NCI-H2107 treated with DMSO at 0.1 percent for 48 hours (cell line): ENCODE measurements around the gene CRYAA.
"Not testable (repeated sequence)": the region's sequence is repeated elsewhere in the genome, so short reads cannot be mapped to it uniquely, and the experiment has no call there.

Experiments
- DNase-seq: peaks from one replicate; lab custom pipeline; 2025; ENCODE audit not compliant: unreplicated experiment; lab: John Stamatoyannopoulos, UW

The CRYAA gene, protein sequence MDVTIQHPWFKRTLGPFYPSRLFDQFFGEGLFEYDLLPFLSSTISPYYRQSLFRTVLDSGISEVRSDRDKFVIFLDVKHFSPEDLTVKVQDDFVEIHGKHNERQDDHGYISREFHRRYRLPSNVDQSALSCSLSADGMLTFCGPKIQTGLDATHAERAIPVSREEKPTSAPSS

DNA sequence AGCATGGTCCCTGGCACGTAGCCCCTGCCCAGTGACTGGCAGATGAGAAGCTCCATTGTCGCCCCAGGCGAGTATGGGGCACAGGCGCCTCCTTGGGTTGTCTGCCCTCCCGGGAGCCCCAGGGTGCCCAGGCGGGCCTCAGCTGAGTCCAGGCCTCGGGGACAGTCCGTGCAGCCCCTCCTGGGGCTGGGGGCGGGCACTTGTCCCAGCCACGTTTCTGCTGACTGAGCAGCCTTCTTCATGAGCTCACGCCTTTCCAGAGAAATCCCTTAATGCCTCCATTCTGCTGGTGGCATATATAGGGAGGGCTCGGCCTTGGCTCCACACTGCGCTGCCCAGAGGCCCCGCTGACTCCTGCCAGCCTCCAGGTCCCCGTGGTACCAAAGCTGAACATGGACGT is at the start of gene CRYAA:
Gene CRYAA (plus strand): TSS at position 301 of the 400 bp plus-strand sequence. CDS start 92 bp downstream, at position 393.
- not testable (repeated sequence) for DNase-seq

DNA sequence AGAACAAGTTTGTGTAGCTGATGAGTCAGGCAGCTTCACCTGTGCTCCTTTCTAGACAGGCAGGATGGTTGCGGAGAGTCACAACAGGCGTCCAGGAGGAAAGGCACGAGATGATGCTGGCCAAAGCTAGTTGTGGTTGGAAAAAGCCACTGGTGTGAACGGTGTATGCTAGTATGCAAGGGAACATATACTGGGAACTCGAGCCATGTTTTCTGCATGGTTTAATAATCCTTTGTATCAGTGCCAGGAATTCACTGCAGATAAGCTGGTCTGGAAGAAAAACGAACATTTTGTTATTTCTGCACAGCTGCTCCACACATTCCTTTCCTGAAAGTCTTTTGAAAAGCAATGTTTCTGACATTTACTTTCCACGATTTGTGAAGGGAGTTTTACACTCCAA is 38.7 kb upstream of the CRYAA start:
- not testable (repeated sequence) for DNase-seq

DNA sequence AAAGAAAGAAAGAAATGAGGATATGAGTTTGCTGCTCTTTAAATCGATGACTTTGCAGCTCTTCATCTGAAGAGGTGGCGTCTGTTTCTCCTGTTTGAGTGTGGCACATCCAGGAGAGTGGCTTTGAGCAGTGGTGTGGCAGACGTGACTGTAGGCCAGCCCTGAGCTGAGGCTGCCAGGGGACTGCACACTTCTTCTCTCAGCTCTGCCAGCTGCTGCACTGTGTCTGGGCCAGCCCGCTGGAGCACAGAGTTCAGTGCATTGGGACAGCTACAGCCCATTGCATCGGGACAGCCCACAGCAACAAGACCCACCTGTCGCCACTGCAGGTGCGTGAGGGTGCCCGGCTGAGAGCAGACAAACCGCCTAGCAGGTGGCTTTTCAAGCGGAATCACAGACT is 34.3 kb upstream of the CRYAA start:
- not testable (repeated sequence) for DNase-seq

DNA sequence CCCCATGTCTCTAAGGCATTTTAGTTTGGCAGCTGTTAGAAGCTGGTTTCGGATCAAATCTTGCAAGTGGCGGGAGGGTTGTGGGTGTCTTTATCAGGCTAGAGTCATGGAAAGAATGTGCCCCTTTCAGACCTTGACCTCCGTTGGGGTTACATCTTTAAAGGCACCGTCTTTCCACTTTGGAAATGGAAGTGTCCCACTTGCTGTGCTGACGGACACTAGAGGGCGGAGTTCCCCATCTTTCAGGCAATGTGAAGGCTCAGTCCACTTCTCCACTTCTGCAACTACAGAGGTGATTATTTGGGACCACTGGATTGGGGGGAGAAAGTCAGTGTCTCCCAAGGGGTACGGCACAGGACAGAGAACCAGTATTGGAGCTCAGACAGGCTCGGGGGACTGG is 29.9 kb upstream of the CRYAA start:
- DNase-seq = not testable (repeated sequence)

DNA sequence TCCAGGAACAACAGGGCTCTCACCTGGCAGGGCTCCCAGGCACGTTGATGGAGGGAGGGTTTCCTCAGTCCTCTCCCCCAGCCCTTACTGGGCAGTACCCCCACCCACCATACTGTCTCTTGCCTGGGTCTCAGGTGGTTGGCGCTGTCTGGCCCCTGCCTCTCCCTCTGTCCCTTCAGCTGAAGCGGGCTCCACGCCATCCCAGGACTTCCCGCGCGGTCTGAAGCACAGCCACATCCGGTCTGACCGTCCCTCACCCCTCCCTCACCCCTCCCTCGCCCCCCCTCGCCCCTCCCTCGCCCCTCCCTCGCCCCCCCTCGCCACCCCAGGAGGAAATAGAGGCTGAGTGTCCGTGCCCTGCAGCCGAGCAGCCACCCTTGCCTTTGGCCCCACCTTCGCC is 27.4 kb upstream of the CRYAA start:
- not testable (repeated sequence) for DNase-seq

DNA sequence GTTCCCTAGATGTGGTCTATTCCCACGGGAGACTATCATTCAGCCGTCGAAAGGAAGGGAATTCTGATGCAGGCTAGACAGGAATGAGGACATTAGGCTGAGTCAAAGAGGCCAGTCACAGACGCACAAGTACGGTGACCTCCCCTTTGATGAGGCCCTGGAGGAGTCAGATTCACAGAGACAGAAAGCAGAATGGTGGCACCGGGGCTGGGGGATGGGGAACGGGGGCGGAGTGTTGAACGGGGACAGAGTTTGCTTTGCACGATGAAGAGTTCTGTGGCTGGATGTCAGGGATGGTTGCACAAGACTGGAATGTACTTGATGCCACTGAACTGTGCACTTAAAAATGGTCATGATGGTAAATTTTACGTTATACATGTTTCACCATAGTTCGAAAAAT is 22.2 kb upstream of the CRYAA start:
- DNase-seq = not testable (repeated sequence)

DNA sequence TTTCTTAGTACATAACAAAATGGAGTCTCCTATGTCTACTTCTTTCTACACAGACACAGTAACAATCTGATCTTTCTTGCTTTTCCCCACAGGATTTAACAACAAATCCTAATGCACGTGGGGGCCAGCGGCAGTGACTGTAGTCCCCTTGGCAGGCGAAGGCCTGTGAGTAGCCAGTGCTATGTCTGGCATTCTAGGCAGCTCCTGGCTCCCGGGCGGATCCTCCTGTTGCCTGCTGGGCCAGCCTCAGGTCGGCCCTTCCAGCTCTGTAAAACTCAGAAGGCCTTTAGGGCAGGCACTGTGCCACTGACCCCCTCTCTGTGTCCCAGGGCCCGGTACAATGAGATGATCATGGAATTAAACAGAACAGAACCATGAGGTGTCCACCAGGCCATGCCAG is 20.8 kb upstream of the CRYAA start:
- DNase-seq = not testable (repeated sequence)

DNA sequence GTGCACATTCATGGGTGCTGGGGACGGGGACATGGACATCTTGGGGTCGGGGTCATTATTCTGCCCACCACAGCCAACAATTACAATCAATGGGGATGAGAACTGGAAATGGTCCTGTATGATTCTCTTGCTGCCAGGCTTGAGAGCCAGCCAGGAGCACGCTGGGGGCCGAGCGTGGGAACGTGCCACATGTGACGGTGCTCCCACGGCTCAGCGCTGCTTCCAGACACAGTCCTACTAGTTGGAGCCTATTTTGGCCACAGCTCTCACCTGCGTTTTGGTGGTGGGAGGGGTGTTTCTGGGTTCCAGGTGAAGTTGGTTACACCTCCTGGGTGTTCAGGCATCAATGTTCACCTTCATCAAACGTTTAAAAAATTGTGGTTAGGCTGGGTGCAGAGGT is 19.5 kb upstream of the CRYAA start:
- DNase-seq = not testable (repeated sequence)

DNA sequence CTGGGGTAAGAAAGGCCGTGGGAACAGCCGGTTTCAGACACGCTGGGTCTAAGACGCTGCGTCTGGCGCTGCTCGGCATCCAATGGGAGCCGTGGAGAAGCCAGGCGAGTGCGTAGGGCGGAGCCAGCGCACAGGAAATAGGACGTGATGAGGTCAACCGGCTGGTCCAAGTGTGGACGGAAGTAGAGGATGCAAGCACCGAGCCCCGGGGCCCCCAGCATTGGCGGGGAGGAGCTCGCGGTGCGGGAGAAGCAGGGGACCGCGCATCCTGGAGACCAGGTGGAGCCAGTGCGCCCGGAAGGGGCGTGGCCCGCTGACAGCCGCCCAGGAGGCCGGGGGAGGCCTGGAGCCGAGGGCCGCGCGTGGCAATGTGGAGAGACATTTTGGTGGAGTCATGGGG is 15.2 kb upstream of the CRYAA start:
- DNase-seq = not testable (repeated sequence)

DNA sequence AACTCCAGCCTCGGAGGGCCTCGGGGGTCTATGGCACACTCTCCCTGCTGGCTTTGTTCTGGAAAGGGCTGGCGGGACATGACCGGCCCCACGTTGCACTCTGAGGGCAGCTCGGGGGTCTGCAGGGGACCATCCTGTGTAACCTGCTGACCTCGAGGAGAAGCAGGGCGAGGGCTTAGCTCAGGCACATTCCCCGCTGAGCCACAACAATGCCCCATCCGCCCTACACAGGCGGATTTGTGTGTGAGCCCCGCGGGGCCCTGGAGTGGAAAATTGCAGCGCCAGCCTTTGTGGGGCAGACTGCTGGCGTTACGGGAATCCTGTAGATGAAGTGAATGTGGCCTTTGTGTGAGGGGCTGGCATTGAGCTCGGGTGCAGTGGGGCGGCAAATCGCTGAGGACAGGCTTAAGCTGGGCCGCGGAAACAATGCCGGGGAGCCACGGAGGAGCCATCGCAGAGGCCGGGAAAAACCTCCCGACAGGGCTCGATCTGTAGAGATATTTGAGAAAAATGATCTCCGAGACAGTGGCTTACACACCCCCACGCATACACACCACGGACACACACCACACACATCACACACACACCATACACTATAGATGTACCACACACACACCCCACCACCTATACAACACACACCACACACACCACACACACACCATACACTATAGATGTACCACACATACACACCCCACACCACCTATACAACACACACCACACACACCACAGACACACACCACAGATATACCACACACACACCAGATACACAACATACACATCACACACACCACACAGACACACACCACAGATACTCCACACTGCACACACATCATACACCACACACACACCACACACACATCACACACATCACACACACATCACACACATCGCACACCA is 9.3 kb upstream of the CRYAA start:
- DNase-seq = not testable (repeated sequence)

DNA sequence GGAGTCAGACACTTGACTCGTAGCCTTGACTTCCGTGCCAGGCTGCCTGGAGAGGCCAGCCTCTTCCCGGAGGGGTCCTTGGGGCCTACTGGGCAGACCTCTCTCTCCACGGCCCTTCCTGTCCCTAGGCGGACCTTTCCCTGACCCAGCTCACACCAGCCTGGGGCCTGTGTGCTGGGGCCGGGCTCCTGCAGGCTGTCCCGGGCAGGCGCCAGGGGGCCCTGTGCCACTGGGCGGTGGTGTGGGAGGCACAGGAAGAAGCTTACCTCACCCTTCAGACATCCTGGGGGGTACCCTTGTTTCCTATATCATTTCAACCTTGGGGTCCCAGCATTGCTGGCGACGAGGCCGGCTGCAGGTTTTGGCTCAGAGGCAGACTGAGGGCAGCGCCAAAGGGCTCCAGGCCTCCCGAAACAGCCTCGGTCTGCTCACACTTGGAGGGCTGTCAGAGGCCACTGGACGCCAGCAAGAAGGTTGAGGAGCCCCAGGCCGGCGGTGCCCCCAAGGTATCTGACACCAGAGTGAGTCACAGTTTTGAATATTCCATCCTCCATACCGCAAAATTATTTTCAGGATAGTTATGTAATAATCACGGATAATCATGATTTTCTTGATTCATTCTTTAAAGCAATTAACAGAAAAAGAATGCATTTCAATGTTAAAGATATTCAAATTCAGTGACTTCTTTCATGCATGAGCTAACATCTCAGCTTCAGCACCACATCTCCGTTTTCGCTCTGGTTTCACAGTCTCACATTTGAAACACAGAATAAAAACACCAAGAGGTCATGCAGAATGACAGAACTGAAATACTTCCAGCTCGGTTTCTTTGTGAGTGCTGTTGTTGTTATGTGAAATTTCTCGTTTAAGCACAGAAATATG is 6.7 kb upstream of the CRYAA start:
- DNase-seq = not testable (repeated sequence)

DNA sequence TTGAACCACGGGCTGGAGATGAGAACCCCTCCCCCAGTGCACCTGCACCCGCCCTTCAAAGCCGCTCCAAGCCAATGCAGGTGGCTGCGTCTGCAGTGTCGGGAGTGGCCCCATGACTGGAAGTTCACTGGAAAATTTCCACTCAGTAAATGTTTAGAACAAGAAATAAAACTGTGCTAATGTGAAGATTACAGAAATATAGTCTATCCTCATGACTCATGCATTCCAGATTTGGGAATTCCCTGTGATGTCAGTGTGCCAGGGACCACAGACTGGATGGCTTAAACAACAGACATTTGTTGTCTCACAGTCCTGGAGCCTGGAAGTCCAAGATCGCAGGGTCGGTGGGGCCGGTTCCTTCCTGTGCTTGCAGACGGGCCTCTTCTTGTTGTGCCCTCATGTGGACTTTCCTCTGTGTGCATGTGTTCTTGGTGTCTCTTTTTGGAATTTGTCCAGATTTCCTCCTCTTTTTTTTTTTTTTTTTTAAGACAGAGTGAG is 6.1 kb upstream of the CRYAA start:
- DNase-seq = not testable (repeated sequence)

DNA sequence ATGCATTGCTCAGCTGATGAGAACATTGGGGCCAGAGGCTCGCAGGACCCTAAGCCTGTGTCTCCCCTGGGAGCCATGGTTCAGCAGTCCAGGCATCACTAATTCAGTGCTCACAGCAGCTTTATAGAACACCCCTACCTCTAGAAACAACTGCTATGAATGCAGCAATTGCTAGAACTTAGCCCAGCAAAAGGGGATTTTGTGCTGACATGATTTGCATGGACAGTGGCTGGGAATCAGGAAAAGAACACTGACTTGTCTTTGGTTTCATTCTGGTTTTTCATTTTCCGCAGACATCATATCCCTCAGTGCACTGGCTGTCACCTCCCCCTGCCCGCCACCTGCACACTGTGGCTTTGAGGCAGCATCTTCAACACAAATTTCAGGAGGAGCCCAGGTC is 4.0 kb upstream of the CRYAA start:
- not testable (repeated sequence) for DNase-seq

DNA sequence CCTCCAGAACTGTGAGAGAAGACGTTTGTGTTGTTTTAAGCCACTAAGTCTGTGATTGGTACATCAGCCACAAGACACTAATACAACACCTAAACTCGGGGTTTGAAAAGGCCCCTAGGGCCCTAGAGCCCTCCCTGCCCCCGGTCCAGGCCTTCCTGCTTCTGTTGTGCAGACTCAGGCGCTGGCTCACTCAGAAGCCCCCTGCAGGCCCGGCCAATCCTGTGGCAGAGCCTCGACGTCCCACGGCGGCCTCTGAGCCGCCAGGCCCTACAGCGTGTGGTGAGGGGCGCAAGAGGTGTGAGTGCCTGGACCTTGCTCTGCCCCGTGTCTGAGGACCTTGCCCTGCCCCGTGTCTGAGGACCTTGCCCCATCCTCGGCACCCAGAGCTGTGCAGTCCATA is 3.1 kb upstream of the CRYAA start:
- DNase-seq = not testable (repeated sequence)

DNA sequence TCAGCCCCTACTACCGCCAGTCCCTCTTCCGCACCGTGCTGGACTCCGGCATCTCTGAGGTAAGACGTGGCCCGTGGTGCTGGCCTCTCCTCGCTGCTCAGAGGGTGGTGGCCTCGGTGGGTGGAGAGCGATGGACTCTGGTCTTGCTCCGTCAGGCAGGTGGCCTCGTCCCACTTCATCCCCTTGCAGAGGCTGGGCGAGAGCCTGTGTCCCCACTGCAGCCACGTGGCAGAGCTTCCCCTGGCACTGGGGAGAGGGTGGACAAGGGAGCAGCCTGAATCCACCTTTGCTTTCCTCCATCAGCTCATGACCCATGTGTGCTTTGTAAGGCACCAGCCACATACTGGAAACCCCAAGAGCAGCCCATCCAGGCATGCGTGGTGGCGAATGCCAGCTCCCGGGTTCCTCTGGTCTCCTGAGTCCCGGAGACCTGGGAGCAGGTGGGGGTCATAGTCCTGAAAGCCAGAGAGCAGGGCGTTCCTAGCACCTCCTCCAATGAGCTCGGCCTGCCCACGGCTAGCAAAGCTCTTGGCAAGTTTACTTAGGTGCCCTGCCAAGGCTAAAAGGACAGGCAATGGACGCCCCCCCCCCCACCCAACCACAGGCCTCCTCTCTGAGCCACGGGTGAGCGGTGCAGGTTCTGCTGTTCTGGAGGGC is 550 bp downstream of the CRYAA start:
- not testable (repeated sequence) for DNase-seq

DNA sequence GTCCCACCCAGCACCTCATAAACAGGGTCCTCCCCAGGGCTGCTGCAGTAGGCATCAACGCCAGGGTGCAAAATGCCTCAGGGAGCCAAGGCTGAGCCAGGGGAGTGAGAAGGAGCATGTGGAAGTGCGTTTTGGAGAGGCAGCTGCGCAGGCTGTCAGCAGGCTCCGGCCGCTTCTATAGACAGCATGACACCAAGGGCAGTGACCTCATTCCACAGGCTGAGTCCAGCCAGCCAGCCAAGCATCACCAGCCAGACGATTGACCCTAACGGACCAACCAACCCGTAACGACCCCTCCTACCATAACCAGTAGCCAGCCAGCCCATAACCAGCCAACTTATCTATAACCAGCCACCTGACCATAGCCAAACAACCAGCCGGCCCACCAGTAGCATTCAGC is 1.1 kb downstream of the CRYAA start:
- not testable (repeated sequence) for DNase-seq

DNA sequence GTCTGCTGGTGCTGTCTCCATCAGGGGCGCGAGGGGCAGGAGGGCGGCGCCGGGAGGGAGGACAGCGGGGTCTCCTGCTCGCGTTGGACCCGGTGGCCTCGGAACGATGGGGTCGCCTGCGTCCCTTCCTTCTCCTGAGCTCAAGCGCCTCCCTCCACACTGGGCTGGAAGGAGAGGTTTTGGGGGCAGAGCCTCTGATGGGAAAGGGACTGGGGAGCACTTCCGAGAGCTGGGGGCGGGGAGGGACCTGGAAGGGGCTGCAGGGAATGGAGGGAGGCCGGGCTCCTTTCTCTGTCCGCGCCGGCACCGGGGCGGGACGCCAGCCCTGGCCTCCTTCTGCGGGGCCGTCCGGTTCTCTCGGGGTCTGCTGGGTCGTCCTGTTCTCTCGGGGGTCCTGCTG is 4.0 kb downstream of the CRYAA start:
- DNase-seq = not testable (repeated sequence)

DNA sequence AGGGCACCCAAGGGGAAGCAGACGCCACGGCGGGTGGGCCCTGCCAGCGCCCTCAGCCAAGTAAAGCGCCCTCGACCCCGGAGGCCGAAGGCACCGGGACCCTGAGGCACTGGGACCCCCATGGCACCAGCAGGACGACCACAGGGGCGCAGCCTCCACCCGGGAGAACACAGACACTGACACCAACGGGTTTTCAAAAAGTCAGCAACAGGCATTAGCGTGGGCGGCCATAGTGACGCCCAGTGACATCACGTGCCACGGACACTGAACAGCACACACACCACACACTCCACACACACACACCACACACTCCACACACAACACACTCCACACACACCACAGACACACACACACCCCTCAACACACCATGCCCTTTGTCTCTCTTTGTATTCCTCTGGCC is 4.6 kb downstream of the CRYAA start:
- DNase-seq = not testable (repeated sequence)

DNA sequence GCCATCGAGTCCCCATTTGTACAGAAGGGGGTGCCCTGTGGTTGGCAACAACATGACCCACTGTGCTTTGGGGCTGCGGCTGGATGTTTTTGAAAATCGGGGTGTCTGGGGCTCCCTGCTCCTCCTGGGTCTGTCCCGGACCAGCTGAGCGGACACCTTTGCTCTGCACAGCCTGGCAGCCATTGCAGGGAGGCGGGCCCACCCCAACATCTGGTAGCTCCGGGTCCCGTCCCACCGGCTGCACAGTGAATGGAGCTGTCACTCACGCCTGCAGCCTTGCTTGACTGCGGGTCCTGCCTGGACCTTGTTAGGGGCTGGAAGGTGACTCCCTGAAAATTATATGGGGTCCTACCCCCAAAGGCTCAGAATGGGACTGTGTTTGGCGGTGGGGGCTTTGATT is 5.1 kb downstream of the CRYAA start:
- not testable (repeated sequence) for DNase-seq

DNA sequence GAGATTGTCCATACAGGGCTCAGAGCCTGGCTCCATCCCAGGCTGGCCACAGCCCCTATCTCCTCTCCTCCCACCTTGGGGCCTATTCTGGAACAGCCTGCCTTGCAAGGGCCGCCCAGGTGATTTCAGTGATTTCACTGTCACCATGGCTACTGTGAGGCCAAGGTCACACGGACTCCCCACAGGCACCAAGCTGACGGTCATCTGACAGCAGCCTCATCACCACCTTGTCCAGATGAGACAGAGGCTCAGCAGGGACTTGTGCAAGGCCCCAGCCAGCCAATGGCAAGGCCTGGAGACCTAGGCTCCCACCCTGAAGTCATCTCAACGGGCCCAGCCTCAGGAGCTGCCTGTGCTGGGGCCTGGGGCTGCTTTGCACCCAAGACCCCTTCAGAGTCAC is 6.2 kb downstream of the CRYAA start:
- not testable (repeated sequence) for DNase-seq

DNA sequence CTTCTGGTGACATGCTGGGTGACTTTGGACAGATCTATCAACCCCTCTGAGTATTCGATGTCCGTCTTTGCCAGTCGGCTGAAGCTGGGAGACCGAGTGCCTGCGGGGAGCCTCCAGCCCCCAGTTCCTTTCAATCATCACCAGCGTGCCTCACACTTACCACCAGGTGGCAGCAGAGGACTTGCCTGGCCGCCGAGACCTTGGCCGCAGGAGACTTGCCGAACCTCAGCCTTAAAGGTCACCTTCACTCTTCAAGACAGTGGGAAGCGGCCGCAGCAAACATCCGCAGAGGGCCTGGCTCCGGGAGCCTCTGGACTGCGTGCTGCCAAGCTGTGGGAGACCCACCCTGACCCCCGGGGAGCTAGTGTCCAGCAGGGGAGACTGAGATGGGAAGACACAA is 7.8 kb downstream of the CRYAA start:
- DNase-seq = not testable (repeated sequence)
